HG03378 (cell line): ENCODE measurements around the gene SLC51B.
"Not testable (repeated sequence)": the region's sequence is repeated elsewhere in the genome, so short reads cannot be mapped to it uniquely, and the experiment has no call there.

Experiments used
- ATAC-seq: cut with Tn5 transposase; IDR thresholded peaks from one replicate; pipeline ENCODE4 v1.9.1; 2021; ENCODE audit warnings: mild to moderate bottlenecking, moderate library complexity; ENCODE audit not compliant: unreplicated experiment

The SLC51B gene

GRCh38 chr15:65097651-65098263 is 52.6 kb downstream of the SLC51B start:
- ATAC-seq: no peak

GRCh38 chr15:65099336-65099735 is 54.1 kb downstream of the SLC51B start:
- no peak for ATAC-seq

- ATAC-seq: not testable (repeated sequence)
Measured at GRCh38 chr15:65099801-65100200, 54.6 kb downstream of the SLC51B start.

- no peak for ATAC-seq
Measured at GRCh38 chr15:65100442-65100841, 55.3 kb downstream of the SLC51B start.

- ATAC-seq: no peak
Measured at GRCh38 chr15:65101411-65101890, 56.3 kb downstream of the SLC51B start.

- ATAC-seq: no peak
Measured at GRCh38 chr15:65101891-65102708, 56.9 kb downstream of the SLC51B start.

- no peak for ATAC-seq
Measured at GRCh38 chr15:65102912-65103311, 57.7 kb downstream of the SLC51B start.
